Activated CD4-positive, alpha-beta T cell treated with anti-CD3 and anti-CD28 coated beads for 4 hours (primary cell): Measurements from ENCODE around the gene UFD1.

Source experiments
- DNase-seq, 2 donors: peaks; one replicate each; pipeline ENCODE4 v3.0.0-alpha.2; 2020

UFD1 gene

DNA sequence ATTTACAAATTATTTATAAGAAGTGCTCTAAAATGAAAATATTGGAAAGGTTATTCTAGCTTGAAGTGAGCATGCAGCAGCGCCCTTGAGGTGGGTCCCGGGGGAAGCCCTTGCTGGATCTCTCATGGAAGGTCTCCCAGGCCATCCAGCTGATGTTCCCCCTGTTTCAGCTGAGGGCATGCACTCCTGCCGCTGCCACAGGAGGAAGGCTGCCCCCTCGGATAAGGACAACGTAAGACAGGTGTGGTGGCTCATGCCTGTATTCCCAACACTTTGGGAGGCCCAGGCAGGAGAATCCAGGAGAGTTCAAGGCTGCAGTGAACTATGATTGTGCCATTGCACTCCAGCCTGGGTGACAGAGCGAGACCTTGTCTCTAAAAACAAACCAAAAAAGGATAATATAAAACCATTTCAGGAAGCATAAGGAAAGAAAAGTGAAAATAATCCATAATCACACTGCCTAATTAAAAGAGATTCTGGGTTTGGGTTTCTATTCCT lies 15.7 kb upstream of the UFD1 start:
- no peak for DNase-seq

DNA sequence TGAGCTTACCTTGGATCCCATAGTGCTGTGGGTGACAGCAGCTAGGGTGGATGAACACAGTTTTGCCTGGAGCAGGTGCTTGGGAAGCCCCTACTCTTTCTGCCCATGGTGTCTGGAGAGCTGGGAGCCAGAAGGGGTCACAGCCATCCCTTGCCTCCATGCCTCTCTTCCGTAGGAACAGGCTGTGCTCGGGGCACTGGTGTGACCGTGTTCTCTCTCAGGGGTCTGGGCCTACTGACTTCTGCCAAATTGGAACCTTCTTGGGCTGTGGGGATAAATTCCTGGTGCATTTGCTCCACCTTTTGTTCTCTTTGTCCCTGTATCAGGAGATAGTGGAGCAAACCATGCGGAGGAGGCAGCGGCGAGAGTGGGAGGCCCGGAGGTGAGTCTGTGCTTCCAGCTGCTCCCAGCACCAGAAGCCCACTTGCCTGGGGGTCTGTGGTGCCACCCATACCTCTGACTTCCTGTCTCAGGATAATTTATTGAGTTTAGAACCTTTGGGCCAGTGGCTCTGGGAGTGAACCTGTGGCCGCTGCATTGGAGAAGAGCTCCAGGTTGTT lies 15.1 kb upstream of the UFD1 start:
- DNase-seq = no peak

DNA sequence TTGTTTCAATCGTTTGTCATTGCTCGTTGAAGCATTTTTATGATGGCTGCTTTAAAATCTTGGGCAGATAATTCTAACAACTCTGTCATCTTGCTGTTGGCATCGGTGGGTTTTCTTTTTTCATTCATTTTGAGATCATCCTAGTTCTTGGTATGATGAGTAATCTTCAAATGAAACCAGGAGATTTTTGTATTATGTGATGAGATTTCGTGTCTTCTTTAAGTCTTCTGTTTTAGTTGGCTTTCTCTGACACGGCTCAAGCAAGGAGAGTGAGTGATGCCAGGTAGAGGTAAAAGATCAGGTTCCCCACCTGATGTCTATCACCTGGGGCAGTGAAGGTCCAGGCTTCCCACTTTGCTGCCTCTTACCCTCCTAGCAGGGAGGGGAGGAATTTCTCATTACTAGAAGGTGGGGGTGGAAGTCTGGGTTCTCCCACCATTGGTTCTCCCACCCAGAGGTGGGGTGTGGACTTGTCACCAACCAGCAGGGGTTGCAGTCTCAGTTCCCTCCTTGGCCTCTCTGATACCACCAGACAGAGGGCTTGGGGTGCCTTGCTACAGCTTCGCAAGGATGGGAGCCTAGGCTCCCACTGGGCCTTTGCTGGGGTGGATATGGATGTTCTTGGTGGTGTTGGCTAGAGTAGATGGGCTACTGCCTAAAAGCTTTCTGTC lies 13.6 kb upstream of the UFD1 start:
- no peak for DNase-seq

DNA sequence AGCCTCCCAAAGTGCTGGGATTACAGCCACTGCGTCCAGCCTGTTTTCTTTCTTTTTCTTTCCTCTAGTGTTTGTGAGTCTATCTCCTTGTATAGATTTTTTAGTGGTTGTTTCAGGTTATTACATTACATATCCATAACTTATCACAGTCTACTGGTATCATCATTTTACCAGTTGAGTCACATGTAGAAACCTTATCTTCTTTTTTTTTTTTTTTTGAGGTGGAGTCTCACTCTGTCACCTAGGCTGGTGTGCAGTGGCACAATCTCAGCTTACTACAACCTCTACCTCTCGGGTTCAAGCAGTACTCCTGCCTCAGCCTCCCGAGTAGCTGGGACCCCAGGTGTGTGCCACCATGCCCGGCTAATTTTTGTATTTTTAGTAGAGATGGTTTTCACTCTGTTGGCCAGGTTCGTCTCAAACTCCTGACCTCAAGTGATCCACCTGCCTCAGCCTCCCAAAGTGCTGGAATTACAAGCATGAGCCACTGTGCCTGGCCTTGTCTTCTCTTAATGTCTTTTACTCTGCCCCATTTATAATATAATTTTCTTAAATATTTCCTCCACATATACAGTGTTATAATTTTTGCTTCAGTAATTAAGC lies 11.7 kb upstream of the UFD1 start:
- DNase-seq = no peak

DNA sequence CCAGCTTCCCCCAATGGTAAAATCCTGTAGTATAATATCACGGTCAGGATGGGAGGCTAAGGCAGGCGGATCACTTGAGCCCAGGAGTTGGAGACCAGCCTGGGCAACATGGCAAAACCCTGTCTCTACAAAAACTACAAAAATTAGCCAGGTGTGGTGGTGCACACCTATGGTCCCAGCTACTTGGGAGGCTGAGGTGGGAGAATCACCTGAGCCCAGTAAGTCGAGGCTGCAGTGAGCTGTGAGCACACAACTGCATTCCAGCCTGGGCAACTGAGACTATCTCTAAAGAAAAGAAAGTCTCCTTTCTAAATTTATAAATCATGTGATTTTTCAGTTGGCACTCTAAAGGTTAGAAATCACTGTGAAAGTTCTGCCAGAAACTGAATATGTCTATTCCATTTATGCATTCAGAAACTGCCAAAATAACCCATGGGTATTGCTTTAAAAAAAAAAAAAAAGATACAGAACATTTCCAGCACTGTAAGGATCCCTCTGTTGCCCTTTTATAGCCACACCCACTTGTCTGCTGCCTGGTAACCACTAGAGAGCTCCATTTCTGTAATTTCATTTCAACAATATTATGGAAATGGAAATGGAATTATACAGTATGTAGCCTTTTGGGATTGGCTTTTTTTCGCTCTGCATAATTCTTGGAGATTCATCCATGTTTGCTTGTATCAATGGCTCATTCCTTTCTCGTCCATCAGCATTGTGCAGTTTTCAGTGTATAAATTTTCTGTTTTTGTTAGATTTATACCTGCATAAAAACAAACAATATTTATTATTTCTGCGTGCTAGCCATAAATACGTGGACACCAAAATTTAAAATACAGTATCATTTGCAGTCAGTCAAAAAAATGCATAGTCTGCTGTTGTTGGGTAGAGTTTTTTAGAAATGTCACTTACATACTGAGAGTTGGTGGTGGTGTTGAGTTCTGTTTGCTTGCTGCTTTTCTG lies 10.2 kb upstream of the UFD1 start:
- DNase-seq = no peak

DNA sequence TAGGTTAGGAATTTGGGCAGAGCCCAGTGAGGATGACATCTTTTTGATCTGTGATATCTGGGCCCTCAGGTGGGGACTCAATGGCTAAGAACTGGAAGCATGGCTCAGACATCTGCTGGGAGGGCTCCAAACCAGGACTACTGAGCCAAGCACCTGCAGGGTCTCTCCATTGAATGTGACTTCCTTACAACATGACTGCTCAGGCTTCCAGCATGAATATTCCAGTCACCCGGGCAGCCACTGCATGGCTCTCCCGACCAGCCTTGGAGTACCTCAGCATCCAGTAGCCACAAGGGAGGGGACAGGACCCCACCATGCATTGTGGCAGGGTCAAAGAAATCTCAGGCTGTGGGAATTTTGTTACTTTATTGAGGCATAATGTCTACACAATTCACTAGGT lies 9.3 kb upstream of the UFD1 start:
- no peak for DNase-seq

DNA sequence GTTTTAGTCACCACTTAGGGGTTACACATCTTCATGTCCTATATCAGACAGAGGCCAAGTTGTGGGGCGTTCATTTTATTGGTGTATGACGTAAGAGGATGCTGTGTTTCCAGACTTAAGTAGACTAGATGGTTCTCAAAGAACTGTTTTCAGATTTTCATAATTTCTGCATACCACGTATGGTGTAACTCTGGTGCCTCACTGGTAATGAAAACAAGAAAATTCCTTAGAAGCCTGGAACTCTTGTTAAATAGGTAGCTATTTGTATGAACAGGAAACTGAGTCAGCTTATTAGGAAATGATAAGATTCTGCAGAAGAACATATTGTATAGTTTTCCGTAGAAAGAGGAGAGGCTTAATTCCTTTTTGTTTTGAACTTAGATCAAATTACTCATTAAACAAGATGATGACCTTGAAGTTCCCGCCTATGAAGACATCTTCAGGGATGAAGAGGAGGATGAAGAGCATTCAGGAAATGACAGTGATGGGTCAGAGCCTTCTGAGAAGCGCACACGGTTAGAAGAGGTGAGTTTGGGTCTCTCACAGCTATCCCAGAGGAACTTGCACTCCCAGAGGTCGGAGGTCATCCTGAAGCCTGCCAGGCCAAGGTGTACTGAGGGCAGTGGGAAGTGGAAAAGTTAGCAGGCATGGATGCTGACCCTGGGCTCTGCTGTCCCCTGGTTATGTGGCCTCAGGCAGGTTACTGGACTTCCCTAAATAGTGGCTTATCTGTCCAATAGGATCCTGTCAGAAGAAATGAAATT lies 4.7 kb upstream of the UFD1 start:
- DNase-seq = no peak

DNA sequence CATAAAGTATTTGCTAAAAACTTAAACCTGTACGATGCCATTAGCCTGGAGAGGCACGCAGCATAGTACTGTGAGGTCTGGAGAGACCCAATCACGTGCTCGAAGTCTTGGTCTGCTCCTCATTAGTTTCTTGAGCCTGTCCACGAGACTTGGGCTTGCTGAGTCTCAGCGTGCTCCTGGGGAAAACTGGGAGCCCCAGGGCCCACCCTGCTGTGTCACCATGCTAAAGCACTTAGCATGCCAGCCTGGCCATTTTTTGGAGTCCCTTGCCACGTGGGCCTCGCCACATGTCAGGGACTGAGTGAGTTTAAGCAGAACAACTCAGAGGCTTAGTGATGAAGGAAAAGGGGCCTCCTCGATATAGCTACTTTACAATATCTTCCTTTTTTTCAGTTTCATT lies 3.3 kb upstream of the UFD1 start:
- DNase-seq = no peak

DNA sequence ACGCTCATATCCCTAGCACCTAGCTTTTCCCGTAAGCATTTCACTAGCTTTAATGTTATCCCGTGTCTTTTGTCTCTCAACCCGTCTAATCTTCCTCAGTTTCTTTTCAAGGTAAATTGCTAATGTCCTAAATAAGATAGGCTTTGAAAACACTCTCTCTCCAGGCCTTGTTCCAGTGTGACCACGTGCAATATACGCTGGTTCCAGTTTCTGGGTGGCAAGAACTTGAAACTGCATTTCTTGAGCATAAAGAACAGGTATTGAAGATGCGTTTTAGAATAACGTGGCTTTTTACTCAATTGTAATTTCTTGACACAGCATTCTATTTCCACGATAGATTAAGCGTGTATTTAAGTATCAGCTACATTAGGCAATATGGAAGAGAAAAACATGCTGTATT lies 1.8 kb upstream of the UFD1 start:
- DNase-seq = no peak

DNA sequence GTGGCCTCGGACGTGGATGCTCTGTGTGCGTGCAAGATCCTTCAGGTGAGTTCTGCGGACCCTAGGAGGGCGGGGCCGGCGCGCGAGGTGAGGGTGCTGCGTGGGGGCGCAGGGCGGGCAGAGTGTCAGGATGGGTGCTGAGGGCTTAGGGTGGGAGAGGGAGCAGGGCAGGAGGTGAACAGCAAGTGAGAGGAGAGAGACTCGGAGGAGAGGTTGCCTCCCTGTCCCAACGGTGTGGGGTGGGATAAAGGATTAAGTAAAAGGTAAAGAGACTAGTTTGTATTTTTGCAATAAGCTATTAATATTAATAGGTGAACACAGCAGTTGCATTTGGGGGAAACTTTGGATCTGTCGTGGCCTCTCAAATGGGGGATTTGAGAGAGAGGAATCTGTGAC lies 1.2 kb upstream of the UFD1 start:
- no peak for DNase-seq

DNA sequence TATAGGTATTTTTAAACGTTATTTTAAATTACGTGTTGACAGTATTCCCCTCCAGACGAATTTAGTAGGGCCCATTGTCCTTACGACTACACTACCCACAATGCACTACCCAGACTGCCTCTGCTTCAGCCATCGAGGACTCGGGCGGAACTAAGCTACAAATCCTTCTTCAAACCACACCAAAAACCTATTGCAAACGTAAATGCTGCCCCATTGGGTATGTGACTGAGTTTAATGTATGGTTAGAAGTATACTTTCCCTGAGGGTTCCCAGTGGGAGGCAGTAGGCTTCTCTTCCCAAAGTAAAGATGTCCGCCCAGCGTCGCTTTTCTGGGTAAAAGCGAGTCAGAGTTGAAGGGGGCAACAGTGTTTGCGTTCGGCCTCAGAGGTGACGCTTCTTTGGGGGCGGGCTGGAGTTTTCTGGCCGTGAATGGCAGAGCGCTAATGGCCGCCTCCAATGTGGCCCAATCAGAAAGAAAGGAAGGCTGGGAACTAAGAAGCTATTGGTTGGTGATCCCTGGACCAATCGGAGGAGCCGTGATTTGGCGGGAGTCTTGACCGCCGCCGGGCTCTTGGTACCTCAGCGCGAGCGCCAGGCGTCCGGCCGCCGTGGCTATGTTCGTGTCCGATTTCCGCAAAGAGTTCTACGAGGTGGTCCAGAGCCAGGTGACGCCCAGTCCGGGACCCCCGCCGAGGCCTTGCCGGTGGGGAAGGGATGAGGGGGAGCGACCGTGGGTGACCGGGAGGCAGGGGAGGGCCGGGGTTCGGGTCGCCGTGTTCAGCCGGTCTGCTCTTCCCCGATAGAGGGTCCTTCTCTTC lies 571 bp upstream of the UFD1 start, which contains the start of gene CDC45:
CDC45 (plus strand) TSS at position 566 of the 818 bp plus-strand sequence; CDS start at position 615, 49 bp downstream.
- DNase-seq = peak; percentile 92 to 93

DNA sequence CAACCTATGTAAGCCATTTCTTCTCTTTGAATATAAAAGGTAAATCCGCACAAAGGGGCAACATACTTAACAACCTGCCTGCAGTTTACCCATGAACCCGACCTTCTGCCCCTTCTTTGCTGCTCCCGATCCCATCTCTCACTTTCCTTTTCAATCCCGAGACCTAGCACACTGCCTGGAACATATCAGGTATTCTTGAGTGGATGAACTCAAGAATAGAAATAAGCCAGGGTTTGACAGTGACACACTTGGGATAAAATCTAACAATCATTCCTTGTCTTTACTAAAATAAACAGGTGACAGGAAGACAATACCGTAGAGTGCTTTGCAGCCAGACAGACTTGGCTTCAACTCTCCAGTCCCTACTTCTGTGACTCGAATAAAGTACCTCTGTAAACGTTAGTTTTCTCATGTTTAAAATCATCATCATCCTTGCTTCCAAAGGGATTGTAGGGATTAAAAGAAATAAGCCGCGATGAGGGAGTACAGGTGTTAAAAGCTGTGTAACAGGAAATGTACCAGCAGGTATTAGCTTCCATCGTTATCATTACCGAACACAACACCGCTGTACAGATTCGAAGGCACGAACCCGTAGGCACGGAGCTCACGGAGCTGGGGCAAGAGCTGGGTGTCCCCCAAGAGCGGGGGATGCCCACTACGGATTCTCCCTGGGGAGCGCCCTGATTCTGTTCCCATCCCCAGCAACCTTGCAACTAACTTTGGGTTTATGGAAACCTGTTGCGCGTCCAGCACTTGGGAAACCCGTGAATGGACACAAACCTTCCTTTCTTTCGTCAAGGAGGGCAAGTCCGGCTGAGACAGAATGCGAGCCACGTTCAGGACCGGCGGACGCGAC lies 720 bp downstream of the UFD1 start:
- peak; percentile 6 to 14 for DNase-seq

DNA sequence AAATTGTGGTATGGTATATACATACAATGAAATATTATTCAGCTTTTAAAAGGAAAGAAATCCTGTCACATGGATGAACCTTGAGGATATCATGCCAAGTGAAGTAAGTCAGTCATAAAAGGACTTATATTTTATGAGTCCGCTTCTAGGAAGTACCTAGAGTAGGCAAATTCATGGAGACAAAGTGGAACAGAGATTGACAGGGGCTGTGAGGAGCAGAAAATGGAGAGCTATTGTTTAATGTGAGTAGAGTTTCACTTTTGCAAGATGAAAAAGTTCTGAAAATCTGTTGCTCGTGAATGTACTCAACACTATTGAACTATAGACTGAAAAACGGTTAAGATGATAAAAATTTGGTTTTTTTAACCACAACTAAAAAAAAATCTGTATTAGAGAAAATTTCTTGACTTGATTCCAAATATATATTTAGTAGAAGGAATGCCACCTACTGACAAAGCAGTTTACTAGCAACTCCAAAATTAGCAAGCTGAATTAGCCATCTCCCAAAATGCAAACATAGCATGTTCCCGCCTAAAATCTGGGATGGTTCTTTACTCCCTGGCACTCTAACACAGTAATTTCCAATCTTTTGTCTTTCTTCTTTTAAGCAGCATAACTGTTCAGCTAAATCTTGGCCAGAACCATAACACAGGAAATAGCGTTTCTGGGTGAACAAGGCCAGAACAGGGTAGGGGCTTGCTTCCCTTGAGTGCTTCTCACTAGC lies 1.5 kb downstream of the UFD1 start:
- no peak for DNase-seq

DNA sequence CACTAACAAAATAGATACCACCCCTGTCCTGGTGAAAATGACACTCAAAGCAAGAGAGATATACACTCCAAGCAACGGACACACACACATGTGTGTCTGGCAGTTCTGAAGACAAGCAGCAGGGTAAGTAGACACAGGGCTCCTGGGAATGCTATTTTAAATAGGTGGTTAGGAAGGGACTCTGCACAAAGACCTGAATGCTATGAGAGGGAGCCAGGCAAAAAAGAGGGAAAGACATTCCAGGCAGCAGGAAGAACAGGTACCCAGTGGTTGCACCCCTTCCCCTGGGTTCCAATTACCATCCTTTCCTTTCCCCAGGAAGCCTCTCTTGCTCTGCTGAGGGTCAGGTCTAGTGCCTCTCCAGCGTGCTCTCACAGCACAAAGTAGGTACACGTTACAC lies 3.0 kb downstream of the UFD1 start:
- no peak for DNase-seq

DNA sequence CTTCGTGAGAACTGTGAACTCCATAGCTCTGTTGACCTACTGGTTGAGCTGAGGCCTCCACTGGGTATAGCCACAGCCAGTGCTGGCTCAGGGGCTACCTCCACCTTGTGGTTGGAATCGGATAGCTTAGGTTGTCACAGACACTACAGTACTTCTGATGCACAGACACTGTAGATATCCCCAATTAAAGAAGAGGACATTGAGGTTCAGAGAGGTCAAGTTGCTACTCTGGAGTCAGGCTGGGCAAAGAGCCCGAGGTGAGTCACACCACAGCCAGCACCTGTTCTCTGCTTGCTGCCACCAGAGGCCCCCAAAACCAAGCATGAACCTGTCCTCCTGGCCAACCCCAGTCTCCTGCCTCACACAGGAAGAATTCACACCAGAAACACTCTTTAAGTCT lies 5.4 kb downstream of the UFD1 start:
- DNase-seq = no peak

DNA sequence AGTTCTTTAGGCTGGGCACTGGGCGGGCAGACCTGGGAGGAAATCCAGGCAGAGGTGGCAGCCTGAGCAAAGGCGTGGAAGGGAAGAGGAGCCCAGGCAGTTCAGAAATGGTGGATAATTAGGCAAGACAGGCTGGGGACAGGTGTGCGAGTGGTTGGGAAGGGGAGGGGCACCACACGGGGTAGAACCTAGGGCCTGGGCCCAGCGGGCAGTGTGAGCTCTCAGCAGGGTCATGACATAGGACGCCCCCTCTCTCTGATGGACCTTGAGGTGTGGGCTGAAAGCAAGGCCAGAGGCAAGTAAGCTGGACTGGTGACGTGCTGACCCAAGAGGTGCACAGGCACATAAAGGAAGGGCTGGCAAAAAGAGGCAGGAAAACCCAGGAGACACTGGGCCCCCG lies 6.8 kb downstream of the UFD1 start:
- DNase-seq = no peak

DNA sequence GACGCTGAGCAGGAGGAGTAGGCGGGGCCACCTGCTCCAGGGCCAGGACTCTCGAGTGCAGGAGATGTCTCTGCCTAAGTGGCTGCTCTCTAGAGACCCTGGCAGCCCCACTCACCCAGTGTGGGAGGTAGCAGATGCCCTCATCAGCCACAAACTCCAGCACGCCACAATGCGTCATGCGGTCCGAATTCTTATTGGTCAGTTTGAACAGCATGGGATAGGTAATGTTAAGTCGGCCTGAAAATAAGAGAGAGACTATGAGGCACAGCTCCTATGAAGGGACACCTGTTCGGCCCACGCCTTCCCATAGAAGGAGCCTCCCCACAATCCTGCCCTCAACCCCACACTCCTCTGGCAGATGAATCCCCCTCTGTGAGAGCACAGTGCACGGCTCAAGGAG lies 7.4 kb downstream of the UFD1 start:
- DNase-seq = no peak

DNA sequence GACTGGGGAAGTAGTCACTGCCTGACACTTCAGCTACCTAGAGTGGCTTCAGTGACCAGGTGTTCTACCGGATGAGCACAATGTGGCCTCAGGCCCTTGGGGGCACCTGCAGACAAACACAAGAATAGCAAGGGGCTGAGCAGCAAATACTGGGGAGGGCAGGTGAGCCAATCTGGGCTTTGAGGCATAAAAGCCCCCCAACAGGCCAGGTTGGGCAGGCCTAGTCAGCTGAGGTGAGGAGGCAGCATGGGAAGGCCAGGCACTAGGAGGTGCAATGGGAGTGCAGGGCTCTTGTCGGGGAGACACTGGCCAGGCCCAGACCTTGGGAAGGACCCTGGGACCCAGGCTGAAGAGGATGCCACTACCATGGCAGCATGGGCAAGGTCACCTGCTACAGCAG lies 9.0 kb downstream of the UFD1 start:
- DNase-seq = no peak

DNA sequence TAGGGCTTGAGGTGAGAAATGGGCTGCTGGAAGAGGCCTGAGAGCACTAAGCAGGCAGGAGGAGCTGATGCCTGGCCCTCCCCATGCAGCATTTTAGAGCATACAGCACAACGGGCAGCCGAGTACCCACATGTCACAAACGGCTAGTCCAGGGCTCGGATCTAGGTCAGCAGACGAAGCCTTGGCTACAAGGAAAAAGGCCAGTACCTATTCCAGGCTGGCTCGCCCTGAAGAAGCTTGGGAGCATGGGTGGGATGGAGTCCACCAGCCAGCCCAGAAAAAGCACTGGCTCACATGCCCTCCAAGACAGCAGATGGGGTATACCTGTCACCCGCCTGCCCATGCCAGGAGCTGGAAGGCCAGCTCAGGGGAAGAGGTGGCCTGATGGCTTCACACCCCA lies 9.6 kb downstream of the UFD1 start:
- DNase-seq = no peak

DNA sequence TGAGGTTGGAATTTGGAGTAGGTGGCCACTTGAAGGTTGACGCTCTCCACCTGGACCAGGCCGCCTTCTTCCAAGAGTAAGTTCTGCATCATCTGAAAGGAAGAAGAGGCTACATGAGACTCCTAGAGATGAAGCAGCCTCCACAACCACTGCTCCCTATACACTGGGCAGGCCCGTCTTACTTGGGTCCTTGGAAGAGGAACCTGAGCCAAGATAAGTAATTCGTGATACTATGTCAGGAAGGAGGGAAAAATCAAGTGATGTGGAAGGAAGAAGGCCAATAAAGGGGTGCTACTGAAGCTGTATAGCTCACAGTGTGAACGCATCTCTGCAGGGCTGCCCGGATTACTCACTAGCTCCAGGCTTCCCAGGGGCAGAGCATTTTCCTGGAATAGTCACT lies 11.1 kb downstream of the UFD1 start:
- no peak for DNase-seq
